Neural cell (in vitro differentiated cells): ENCODE results near the gene PPP2R5B. TPM values are rescaled to one million over a fixed set of nuclear protein-coding genes. Genes with fewer than 3 reads are reported as not detected.

Experiments
- H2AFZ ChIP-seq: fragments of 200-600, 300-800 bp; sonication (generic), shearing (Covaris generic); 2 replicates; pipeline ENCODE4 v1.6.0; 2014; ENCODE audit warnings: low read depth, mild to moderate bottlenecking, antibody characterized with exemption, low read length, moderate library complexity
- H3F3A ChIP-seq: fragments of 200-600 bp; shearing (Covaris generic); 2 replicates; pipeline ENCODE4 v1.6.1; 2016; ENCODE audit warnings: mild to moderate bottlenecking, moderate library complexity, mixed read lengths, antibody characterized with exemption, low read length; ENCODE audit not compliant: insufficient read depth, poor library complexity, severe bottlenecking
- H3K27ac ChIP-seq: fragments of 200-600, 300-800 bp; sonication (generic), shearing (Covaris generic); 2 replicates; pipeline ENCODE4 v1.5.1; 2014; ENCODE audit warnings: mild to moderate bottlenecking, low read length, moderate library complexity
- H3K27me3 ChIP-seq: fragments of 300-800, 200-600 bp; sonication (generic), shearing (Covaris generic); 2 replicates; pipeline ENCODE4 v1.6.0; 2014; ENCODE audit warnings: mild to moderate bottlenecking, low read depth, low read length, moderate library complexity; ENCODE audit not compliant: insufficient read depth
- H3K36me3 ChIP-seq: fragments of 300-800, 200-600 bp; sonication (generic), shearing (Covaris generic); 2 replicates; pipeline ENCODE4 v1.5.1; 2014; ENCODE audit warnings: mild to moderate bottlenecking, antibody characterized with exemption, low read length, moderate library complexity; ENCODE audit not compliant: insufficient read depth
- H3K4me2 ChIP-seq: fragments of 300-800, 200-600 bp; sonication (generic), shearing (Covaris generic); 2 replicates; pipeline ENCODE4 v1.6.0; 2014; ENCODE audit warnings: mild to moderate bottlenecking, low read length
- H3K4me3 ChIP-seq: fragments of 300-800, 200-600 bp; sonication (generic), shearing (Covaris generic); 2 replicates; pipeline ENCODE4 v1.5.1; 2014; ENCODE audit warnings: mild to moderate bottlenecking, low read length, moderate library complexity
- H3K79me2 ChIP-seq: fragments of 200-600 bp; shearing (Covaris generic); replicated peaks from 2 replicates; pipeline ENCODE4 v1.6.0; 2014; ENCODE audit warnings: mild to moderate bottlenecking, low read length, moderate library complexity; ENCODE audit not compliant: insufficient read depth
- H3K9ac ChIP-seq: fragments of 300-800, 200-600 bp; sonication (generic), shearing (Covaris generic); 2 replicates; pipeline ENCODE4 v1.6.1; 2016; ENCODE audit warnings: mild to moderate bottlenecking, low read length, mixed read lengths
- H3K9me2 ChIP-seq: fragments of 200-600 bp; shearing (Covaris generic); 2 replicates; pipeline ENCODE4 v1.6.1; 2016; ENCODE audit warnings: mild to moderate bottlenecking, low read length, mixed read lengths; ENCODE audit not compliant: insufficient read depth
- H3K9me3 ChIP-seq: fragments of 200-600, 300-800 bp; sonication (generic), shearing (Covaris generic); 2 replicates; pipeline ENCODE4 v1.6.1; 2016; ENCODE audit warnings: mild to moderate bottlenecking, mixed run types, low read length, moderate library complexity, mixed read lengths
- H4K20me1 ChIP-seq: fragments of 200-600 bp; shearing (Covaris generic); 2 replicates; pipeline ENCODE4 v1.6.1; 2016; ENCODE audit warnings: mild to moderate bottlenecking, mixed run types; ENCODE audit not compliant: insufficient read depth
- EP300 ChIP-seq: fragments of 450-650 bp; conservative IDR thresholded peaks from 2 replicates; pipeline ENCODE4 v1.6.1; 2014; ENCODE audit warnings: antibody characterized with exemption, mild to moderate bottlenecking, moderate library complexity; ENCODE audit not compliant: poor library complexity, severe bottlenecking
- EZH2 ChIP-seq: fragments of 200-600, 300-800 bp; shearing (Covaris generic), sonication (generic); IDR thresholded peaks from 2 replicates; pipeline ENCODE4 v1.6.1; 2014; ENCODE audit warnings: antibody characterized with exemption, low read length, borderline replicate concordance, mild to moderate bottlenecking; ENCODE audit not compliant: insufficient read depth, poor library complexity, severe bottlenecking
- MXI1 ChIP-seq: fragments of 450-650 bp; conservative IDR thresholded peaks from 2 replicates; pipeline ENCODE4 v1.6.1; 2014; ENCODE audit warnings: antibody characterized with exemption, mild to moderate bottlenecking; ENCODE audit not compliant: poor library complexity, severe bottlenecking
- POLR2AphosphoS5 ChIP-seq: IDR thresholded peaks from 2 replicates; pipeline ENCODE4 v1.6.1; 2012
- RAD21 ChIP-seq: fragments of 450-650 bp; conservative IDR thresholded peaks from 2 replicates; pipeline ENCODE4 v1.6.1; 2014; ENCODE audit warnings: antibody characterized with exemption, mild to moderate bottlenecking, moderate library complexity
- REST ChIP-seq: IDR thresholded peaks from 2 replicates; pipeline ENCODE4 v1.6.1; 2012; ENCODE audit warnings: borderline replicate concordance
- SMC3 ChIP-seq: fragments of 450-650 bp; conservative IDR thresholded peaks from 2 replicates; pipeline ENCODE4 v1.6.1; 2014; ENCODE audit warnings: antibody characterized with exemption, mild to moderate bottlenecking, moderate library complexity; ENCODE audit not compliant: poor library complexity
- TAF1 ChIP-seq: IDR thresholded peaks from 2 replicates; pipeline ENCODE4 v1.6.1; 2012; ENCODE audit warnings: low read depth
- polyA minus RNA-seq: library from RNA; depleted of rRNA, polyadenylated mRNA; stranded (reverse); fragments of >200 nt; gene quantifications from 2 replicates; pipeline ENCODE4 v1.2.3, GENCODE V29; 2014
- polyA plus RNA-seq: library from polyadenylated mRNA; depleted of rRNA; stranded (reverse); fragments of >200 nt; gene quantifications from 2 replicates; pipeline ENCODE4 v1.2.3, GENCODE V29; 2014
- TF ChIP-seq, protein P1 (sequence below): fragments of 450-650 bp; IDR thresholded peaks from 2 replicates; pipeline ENCODE4 v1.5.1; 2014; ENCODE audit warnings: antibody characterized with exemption, mild to moderate bottlenecking, moderate library complexity; ENCODE audit not compliant: poor library complexity, severe bottlenecking

Gene PPP2R5B
- polyA plus RNA-seq (76.1 and 86.9 TPM in 2 replicates), polyA minus RNA-seq (43.3 and 43.6 TPM in 2 replicates)

DNA sequence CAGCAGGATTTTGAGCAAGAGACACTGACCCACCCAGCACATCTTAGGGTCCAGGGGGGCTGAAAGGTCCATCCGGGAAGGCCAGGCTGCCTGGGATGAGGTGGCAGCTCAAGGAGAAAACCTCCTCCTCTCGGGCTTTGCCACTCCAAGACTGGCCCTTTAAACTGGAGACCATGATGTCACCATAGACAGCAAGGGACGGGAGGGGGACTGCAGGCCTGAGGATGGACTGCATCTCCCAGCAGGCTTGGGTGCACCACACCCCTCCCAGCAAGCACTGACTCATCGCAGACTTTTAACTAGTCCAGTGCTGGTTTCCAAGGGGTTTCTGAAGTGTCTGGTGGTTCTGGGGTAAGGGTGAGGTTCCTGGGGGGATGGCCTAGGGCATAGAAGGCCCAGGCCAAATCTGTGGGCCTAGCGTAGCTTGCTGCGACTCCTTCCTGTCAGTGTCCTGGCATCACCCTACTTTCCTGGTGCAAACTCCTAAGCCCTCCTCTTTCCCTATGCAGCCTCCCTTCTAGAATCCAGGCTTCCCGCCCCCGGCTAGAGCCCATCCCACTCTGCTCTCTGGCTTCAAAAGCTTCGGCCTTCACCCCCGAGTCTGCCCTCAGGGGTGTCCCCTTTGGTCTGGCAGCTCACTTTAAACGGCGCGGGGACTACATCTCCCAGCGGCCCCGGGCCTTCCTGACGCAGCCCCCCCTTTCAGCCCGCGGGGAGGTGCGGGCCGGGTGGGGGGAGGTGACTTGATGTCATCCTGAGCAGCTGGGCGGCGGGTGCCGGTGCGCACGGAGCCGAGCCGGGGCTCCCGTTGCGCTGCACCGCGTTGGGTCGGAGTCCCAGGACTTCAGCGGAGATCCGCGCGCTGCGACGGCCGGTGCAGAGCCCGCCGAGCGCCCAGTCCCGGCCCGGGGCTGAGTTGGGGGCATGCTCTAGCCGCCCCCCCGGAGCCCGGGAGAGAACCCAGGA lies at the start of gene PPP2R5B:
Gene PPP2R5B, plus strand, starts transcription at position 746 of the 966 bp plus-strand sequence. CDS start 1,046 bp downstream, outside the sequence.
- TF ChIP-seq EP300 (peak; percentile 21), POLR2AphosphoS5 (peak; percentile 95), EZH2 (no peak), SMC3 (no peak), REST (peak; percentile 69), TAF1 (peak; percentile 72), RAD21 (peak; percentile 33), MXI1 (peak; percentile 62)
- TF ChIP-seq, protein P1, sequence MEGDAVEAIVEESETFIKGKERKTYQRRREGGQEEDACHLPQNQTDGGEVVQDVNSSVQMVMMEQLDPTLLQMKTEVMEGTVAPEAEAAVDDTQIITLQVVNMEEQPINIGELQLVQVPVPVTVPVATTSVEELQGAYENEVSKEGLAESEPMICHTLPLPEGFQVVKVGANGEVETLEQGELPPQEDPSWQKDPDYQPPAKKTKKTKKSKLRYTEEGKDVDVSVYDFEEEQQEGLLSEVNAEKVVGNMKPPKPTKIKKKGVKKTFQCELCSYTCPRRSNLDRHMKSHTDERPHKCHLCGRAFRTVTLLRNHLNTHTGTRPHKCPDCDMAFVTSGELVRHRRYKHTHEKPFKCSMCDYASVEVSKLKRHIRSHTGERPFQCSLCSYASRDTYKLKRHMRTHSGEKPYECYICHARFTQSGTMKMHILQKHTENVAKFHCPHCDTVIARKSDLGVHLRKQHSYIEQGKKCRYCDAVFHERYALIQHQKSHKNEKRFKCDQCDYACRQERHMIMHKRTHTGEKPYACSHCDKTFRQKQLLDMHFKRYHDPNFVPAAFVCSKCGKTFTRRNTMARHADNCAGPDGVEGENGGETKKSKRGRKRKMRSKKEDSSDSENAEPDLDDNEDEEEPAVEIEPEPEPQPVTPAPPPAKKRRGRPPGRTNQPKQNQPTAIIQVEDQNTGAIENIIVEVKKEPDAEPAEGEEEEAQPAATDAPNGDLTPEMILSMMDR = no peak
- no peaks in the 10 kb centered on the region for H3K9me3 ChIP-seq
- H3K27me3 ChIP-seq = no peaks in the 10 kb centered on the region
- H3K36me3 ChIP-seq = no peaks in the 10 kb centered on the region
- peak within 1 kb of the TSS; percentile 94 for H3K9ac ChIP-seq
- H4K20me1 ChIP-seq = no peaks in the 10 kb centered on the region
- peak within 1 kb of the TSS; percentile 97 for H2AFZ ChIP-seq
- H3K27ac ChIP-seq = peak within 1 kb of the TSS; percentile 85
- no peaks in the 10 kb centered on the region for H3F3A ChIP-seq
- H3K79me2 ChIP-seq = no peaks in the 10 kb centered on the region
- peak within 1 kb of the TSS; percentile 97 for H3K4me2 ChIP-seq
- no peaks in the 10 kb centered on the region for H3K9me2 ChIP-seq
- H3K4me3 ChIP-seq = peak within 1 kb of the TSS; percentile 98

DNA sequence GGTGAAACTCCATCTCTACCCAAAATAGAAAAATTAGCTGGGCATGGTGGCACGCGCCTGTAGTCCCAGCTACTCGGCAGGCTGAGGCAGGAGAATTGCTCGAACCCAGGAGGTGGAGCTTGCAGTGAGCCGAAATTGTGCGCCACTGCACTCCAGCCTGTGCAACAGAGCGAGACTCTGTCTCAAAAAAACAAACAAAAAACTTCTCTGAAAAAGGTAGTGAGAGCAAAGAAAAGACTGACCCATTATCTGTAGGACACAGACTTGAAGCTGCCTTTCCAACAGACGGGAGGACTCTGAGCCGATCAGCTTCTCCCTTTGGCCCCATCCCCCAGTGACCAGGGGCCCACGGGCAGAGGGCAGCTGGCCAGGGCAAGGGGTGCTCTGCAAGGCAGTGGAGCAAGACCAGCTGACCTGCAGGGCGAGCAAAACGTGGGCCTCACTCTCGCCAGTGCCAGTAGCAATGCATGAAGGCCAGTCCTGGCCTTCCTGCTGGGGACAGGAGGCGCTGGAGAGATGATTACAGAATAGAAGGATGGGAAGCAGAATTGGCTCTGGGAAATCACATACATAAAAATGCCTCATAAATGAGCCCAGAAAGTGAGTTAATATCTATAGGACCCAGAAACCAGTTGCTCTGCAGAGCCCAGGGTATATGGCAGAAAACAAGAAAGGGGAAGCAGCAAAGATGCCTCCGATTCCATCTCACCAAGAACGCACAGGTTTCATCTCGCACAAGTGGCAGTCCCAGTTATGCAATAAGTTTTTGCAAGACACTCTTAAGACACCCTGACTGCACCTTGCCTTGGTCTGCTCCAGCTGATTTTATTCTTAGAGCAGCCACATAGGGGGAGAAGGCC lies 48.9 kb upstream of the PPP2R5B start:
- H3K79me2 ChIP-seq = peaks cover 36% of the 10 kb centered on the region
- TF ChIP-seq EZH2 (no peak), SMC3 (no peak), RAD21 (no peak), EP300 (no peak), REST (no peak), TAF1 (no peak), MXI1 (no peak), POLR2AphosphoS5 (no peak)
- TF ChIP-seq, protein P1 = no peak
- peak overlapping the region; percentile 81 for H3K4me3 ChIP-seq
- H3K27me3 ChIP-seq = no peaks in the 10 kb centered on the region
- no peak overlapping the region for H3K4me2 ChIP-seq
- H3K9me3 ChIP-seq = no peaks in the 10 kb centered on the region
- H4K20me1 ChIP-seq = no peaks in the 10 kb centered on the region
- no peaks in the 10 kb centered on the region for H3K36me3 ChIP-seq
- H2AFZ ChIP-seq = no peak overlapping the region
- no peak overlapping the region for H3K27ac ChIP-seq
- no peaks in the 10 kb centered on the region for H3F3A ChIP-seq
- no peaks in the 10 kb centered on the region for H3K9me2 ChIP-seq
- H3K9ac ChIP-seq = no peak overlapping the region
